Breast epithelium (tissue), 3 donors: ENCODE data around the gene CHRNG.

Source experiments
- CTCF ChIP-seq, 3 donors: fragments of 450-650 bp; IDR thresholded peaks; one replicate each; pipeline ENCODE4 v1.5.1; 2016 to 2017; ENCODE audit warnings: antibody characterized with exemption in 3 of 3, mild to moderate bottlenecking in 3 of 3, moderate library complexity in 3 of 3
- POLR2A ChIP-seq: fragments of 450-650 bp; IDR thresholded peaks from one replicate; pipeline ENCODE4 v1.6.1; 2016; ENCODE audit warnings: antibody characterized with exemption, mild to moderate bottlenecking, moderate library complexity
- POLR2AphosphoS5 ChIP-seq, 3 donors: sonication (generic); formaldehyde crosslinking; IDR thresholded peaks; one replicate each; pipeline ENCODE4 v1.6.1; 2017; ENCODE audit warnings: antibody characterized with exemption in 3 of 3

GRCh38 chr2:232522623-232523401 is 16.7 kb upstream of the CHRNG start:
- TF ChIP-seq CTCF (IDR thresholded peaks at IDR 0.05) = no peak
- TF ChIP-seq POLR2A = no peak
- no peak for TF ChIP-seq POLR2AphosphoS5 (IDR thresholded peaks at IDR 0.05)
